H9 (cell line): ENCODE measurements around the gene TVP23B. TPM values are rescaled to one million over a fixed set of nuclear protein-coding genes. Genes with fewer than 3 reads are reported as not detected.

ENCODE experiments used
- DNase-seq: peaks from one replicate; pipeline ENCODE4 v3.0.0-alpha.2; 2017
- H2AFZ ChIP-seq: one replicate; pipeline ENCODE4 v1.6.1; 2013; ENCODE audit warnings: mild to moderate bottlenecking, low read length, control low read depth, moderate library complexity
- H2AK5ac ChIP-seq: 2 replicates; pipeline ENCODE4 v1.6.1; 2013; ENCODE audit warnings: low read length, control low read depth, mixed read lengths; ENCODE audit not compliant: insufficient read length
- H2BK120ac ChIP-seq: one replicate; pipeline ENCODE4 v1.6.1; 2013; ENCODE audit warnings: low read depth, mild to moderate bottlenecking, low read length, control low read depth, inconsistent platforms; ENCODE audit not compliant: poor library complexity, severe bottlenecking
- H2BK12ac ChIP-seq: 2 replicates; pipeline ENCODE4 v1.6.1; 2013; ENCODE audit warnings: low read length, control low read depth, mixed read lengths, low read depth; ENCODE audit not compliant: insufficient read length
- H2BK15ac ChIP-seq: 2 replicates; pipeline ENCODE4 v1.6.1; 2013; ENCODE audit warnings: low read depth, low read length, control low read depth
- H2BK20ac ChIP-seq: one replicate; pipeline ENCODE4 v1.6.1; 2013; ENCODE audit warnings: low read depth, mild to moderate bottlenecking, low read length, control low read depth, inconsistent platforms; ENCODE audit not compliant: poor library complexity, severe bottlenecking
- H2BK5ac ChIP-seq: 2 replicates; pipeline ENCODE4 v1.6.1; 2013; ENCODE audit warnings: low read length, control low read depth, mixed read lengths; ENCODE audit not compliant: insufficient read length
- H3K14ac ChIP-seq: 2 replicates; pipeline ENCODE4 v1.6.1; 2013; ENCODE audit warnings: low read length, control low read depth; ENCODE audit not compliant: insufficient read depth
- H3K18ac ChIP-seq: 2 replicates; pipeline ENCODE4 v1.6.1; 2013; ENCODE audit warnings: low read depth, mild to moderate bottlenecking, mixed read lengths, low read length, control low read depth; ENCODE audit not compliant: insufficient read length
- H3K23ac ChIP-seq: 2 replicates; pipeline ENCODE4 v1.6.1; 2013; ENCODE audit warnings: low read length, control low read depth, mixed read lengths, low read depth; ENCODE audit not compliant: insufficient read length
- H3K23me2 ChIP-seq: 2 replicates; pipeline ENCODE4 v1.6.1; 2013; ENCODE audit warnings: low read depth, mild to moderate bottlenecking, mixed read lengths, low read length, control low read depth; ENCODE audit not compliant: insufficient read length, poor library complexity, severe bottlenecking
- H3K27ac ChIP-seq: 2 replicates; pipeline ENCODE4 v1.5.1; 2013; ENCODE audit warnings: low read length, control low read depth, mixed read lengths, low read depth; ENCODE audit not compliant: insufficient read length
- H3K27me3 ChIP-seq: 2 replicates; pipeline ENCODE4 v1.6.1; 2013; ENCODE audit warnings: low read length, control low read depth, inconsistent platforms; ENCODE audit not compliant: insufficient read depth
- H3K4ac ChIP-seq: 2 replicates; pipeline ENCODE4 v1.6.1; 2013; ENCODE audit warnings: low read depth, mild to moderate bottlenecking, control low read depth, inconsistent platforms, low read length, moderate library complexity
- H3K4me1 ChIP-seq: 2 replicates; pipeline ENCODE4 v1.6.1; 2013; ENCODE audit warnings: low read length, control low read depth, inconsistent platforms; ENCODE audit not compliant: insufficient read depth
- H3K4me2 ChIP-seq: 2 replicates; pipeline ENCODE4 v1.6.1; 2013; ENCODE audit warnings: low read length, control low read depth, mixed read lengths; ENCODE audit not compliant: insufficient read length, insufficient read depth
- H3K56ac ChIP-seq: 2 replicates; pipeline ENCODE4 v1.6.1; 2013; ENCODE audit warnings: low read depth, mild to moderate bottlenecking, mixed read lengths, low read length, control low read depth; ENCODE audit not compliant: insufficient read length
- H3K79me1 ChIP-seq: 2 replicates; pipeline ENCODE4 v1.6.1; 2013; ENCODE audit warnings: low read depth, mild to moderate bottlenecking, moderate library complexity, low read length, control low read depth, inconsistent platforms; ENCODE audit not compliant: insufficient read depth, poor library complexity, severe bottlenecking
- H3K79me2 ChIP-seq: 2 replicates; pipeline ENCODE4 v1.6.1; 2013; ENCODE audit warnings: low read length, control low read depth, inconsistent platforms; ENCODE audit not compliant: insufficient read depth
- H3K9ac ChIP-seq: 2 replicates; pipeline ENCODE4 v1.6.1; 2013; ENCODE audit warnings: low read length, control low read depth, mixed read lengths; ENCODE audit not compliant: insufficient read length; ENCODE audit errors: extremely low read depth
- H3K9me3 ChIP-seq: one replicate; pipeline ENCODE4 v1.6.1; 2013; ENCODE audit warnings: low read depth, low read length, inconsistent platforms; ENCODE audit not compliant: control insufficient read depth
- H3T11ph ChIP-seq: one replicate; pipeline ENCODE4 v1.6.1; 2013; ENCODE audit warnings: mild to moderate bottlenecking, low read length, control low read depth, inconsistent platforms
- H4K20me1 ChIP-seq: one replicate; pipeline ENCODE4 v1.6.1; 2013; ENCODE audit not compliant: control insufficient read depth, insufficient read length, insufficient read depth
- H4K5ac ChIP-seq: 2 replicates; pipeline ENCODE4 v1.6.1; 2013; ENCODE audit warnings: low read depth, mild to moderate bottlenecking, mixed read lengths, low read length, control low read depth; ENCODE audit not compliant: insufficient read length
- H4K8ac ChIP-seq: replicated peaks from 2 replicates; pipeline ENCODE4 v1.6.1; 2013; ENCODE audit warnings: low read length, control low read depth, mixed read lengths, low read depth; ENCODE audit not compliant: insufficient read length
- H4K91ac ChIP-seq: 2 replicates; pipeline ENCODE4 v1.6.1; 2013; ENCODE audit warnings: low read depth, mild to moderate bottlenecking, moderate library complexity, mixed read lengths, low read length, control low read depth; ENCODE audit not compliant: insufficient read length
- H3K27ac Mint-ChIP-seq, 3 experiments: 2 replicates in 2 of 3; 3 replicates in 1 of 3; pipeline ENCODE4 v1.8.0; 2020 to 2021; ENCODE audit warnings: mixed read lengths in 3 of 3, mild to moderate bottlenecking in 1 of 3, moderate library complexity in 1 of 3
- H3K27me3 Mint-ChIP-seq: 2 replicates; pipeline ENCODE4 v1.8.0; 2021; ENCODE audit warnings: low read depth, mild to moderate bottlenecking, moderate library complexity, mixed read lengths
- H3K36me3 Mint-ChIP-seq, 3 experiments: 2 replicates in 2 of 3; 3 replicates in 1 of 3; pipeline ENCODE4 v1.8.0; 2020 to 2021; ENCODE audit warnings: low read depth in 3 of 3, mixed read lengths in 3 of 3; ENCODE audit not compliant: insufficient read depth in 1 of 3
- H3K4me1 Mint-ChIP-seq, 2 experiments: 2 replicates each; pipeline ENCODE4 v1.8.0; 2020; ENCODE audit warnings: mixed read lengths in 2 of 2
- H3K4me3 Mint-ChIP-seq, 2 experiments: 2 replicates in 1 of 2; 3 replicates in 1 of 2; pipeline ENCODE4 v1.8.0; 2020 to 2021; ENCODE audit warnings: mild to moderate bottlenecking in 2 of 2, mixed read lengths in 2 of 2, moderate library complexity in 1 of 2
- H3K9me3 Mint-ChIP-seq, 2 experiments: 2 replicates in 1 of 2; 3 replicates in 1 of 2; pipeline ENCODE4 v1.8.0; 2020; ENCODE audit warnings: mild to moderate bottlenecking in 2 of 2, mixed read lengths in 2 of 2, moderate library complexity in 1 of 2
- WGBS: extraction: QIAGEN DNeasy Blood & Tissue Kit; methylation state at CpG from one replicate; pipeline ENCODE4 v1.1.7; 2013; ENCODE audit warnings: missing lambda C conversion rate, low lambda C conversion rate, mixed read lengths; ENCODE audit not compliant: insufficient read length; ENCODE audit errors: extremely low coverage; 5-methylcytosine and 5-hydroxymethylcytosine counted together
- total RNA-seq: library from RNA; stranded (reverse); gene quantifications from 2 replicates; pipeline ENCODE4 v1.2.1, GENCODE V29; 2021
- TF ChIP-seq, protein P1 (sequence below): fragments of 200-600 bp; sonication (generic); conservative IDR thresholded peaks from 3 replicates; pipeline ENCODE4 v1.8.0; 2021; ENCODE audit warnings: antibody characterized with exemption, mild to moderate bottlenecking

The TVP23B gene
- total RNA-seq, 1 experiment from 2014 or later: 20.5 TPM

DNA sequence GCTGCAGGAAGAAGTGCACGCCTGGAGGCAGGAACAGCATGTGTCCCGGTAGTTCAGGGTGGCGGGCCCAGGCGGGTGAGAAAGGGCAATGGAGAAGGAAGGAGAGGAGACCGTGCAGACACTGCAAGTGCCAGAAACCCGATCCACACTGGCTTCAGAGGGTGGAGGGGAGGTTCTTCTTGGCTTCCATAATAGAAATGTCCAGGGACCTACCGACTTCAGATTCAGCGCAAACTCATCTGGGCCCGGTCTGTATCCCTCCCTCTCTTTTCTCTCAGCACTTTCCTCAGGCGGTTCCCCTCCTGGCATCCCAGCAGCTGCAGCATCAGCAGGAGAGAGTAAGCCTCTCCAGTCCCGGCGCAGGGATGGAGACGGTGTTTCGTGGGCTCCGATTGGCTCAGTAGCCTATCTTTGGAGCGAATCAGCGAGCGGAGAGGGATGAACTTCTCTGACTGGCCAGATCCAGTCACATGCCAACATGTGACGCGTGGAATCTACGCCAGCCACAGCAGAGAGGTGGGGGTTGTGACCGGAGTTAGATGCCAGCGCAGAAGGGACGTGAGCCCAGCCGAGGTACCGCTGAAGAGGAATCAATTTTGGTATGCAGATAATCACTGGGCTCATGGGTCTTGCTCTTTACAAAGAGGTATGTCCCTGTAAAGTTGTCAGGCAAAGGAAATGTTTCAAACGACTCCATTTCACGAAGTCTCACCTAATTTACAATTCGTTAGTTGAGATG is 75.0 kb downstream of the TVP23B start:
- no peak overlapping the region for H3K56ac ChIP-seq
- H2AFZ ChIP-seq: no peak overlapping the region
- H3K23ac ChIP-seq: no peak overlapping the region
- H3T11ph ChIP-seq: no peak overlapping the region
- WGBS: no CpG with 5 or more reads among the region's 29 CpGs
- no peak overlapping the region for H4K91ac ChIP-seq
- peaks cover 9% of the 10 kb centered on the region; the same call in 1 of the 2 replicates for H3K79me2 ChIP-seq
- H4K20me1 ChIP-seq: no peaks in the 10 kb centered on the region
- no peaks in the 10 kb centered on the region for H3K9me3 ChIP-seq
- H3K23me2 ChIP-seq: peaks cover 3% of the 10 kb centered on the region
- H3K4me2 ChIP-seq: peak overlapping the region; percentile 64
- H3K4me1 ChIP-seq: no peaks in the 10 kb centered on the region
- H4K8ac ChIP-seq: no peak overlapping the region
- no peak overlapping the region for H2AK5ac ChIP-seq
- peaks cover 6% of the 10 kb centered on the region for H3K79me1 ChIP-seq
- H3K27ac ChIP-seq: no peak overlapping the region
- Mint-ChIP-seq H3K4me3 (peak overlapping the region; percentile 95 to 99), H3K9me3 (no peaks in the 10 kb centered on the region), H3K36me3 (peaks cover 0 to 15% (median 3%) of the 10 kb centered on the region in 3 experiments; a peak in 1 of 7 replicates), H3K27me3 (peaks cover 3% of the 10 kb centered on the region; the same call in 1 of the 2 replicates), H3K4me1 (peaks cover 17 to 24% of the 10 kb centered on the region in 2 experiments), H3K27ac (peak overlapping the region; percentile 84 to 96 (median 85))
- H3K14ac ChIP-seq: peak overlapping the region; percentile 7; the same call in 1 of the 2 replicates
- DNase-seq: peak; percentile 99
- no peak overlapping the region for H2BK5ac ChIP-seq
- no peak overlapping the region for H3K18ac ChIP-seq
- no peak overlapping the region for H2BK120ac ChIP-seq
- TF ChIP-seq, protein P1, sequence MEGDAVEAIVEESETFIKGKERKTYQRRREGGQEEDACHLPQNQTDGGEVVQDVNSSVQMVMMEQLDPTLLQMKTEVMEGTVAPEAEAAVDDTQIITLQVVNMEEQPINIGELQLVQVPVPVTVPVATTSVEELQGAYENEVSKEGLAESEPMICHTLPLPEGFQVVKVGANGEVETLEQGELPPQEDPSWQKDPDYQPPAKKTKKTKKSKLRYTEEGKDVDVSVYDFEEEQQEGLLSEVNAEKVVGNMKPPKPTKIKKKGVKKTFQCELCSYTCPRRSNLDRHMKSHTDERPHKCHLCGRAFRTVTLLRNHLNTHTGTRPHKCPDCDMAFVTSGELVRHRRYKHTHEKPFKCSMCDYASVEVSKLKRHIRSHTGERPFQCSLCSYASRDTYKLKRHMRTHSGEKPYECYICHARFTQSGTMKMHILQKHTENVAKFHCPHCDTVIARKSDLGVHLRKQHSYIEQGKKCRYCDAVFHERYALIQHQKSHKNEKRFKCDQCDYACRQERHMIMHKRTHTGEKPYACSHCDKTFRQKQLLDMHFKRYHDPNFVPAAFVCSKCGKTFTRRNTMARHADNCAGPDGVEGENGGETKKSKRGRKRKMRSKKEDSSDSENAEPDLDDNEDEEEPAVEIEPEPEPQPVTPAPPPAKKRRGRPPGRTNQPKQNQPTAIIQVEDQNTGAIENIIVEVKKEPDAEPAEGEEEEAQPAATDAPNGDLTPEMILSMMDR: no peak
- H3K9ac ChIP-seq: peak overlapping the region; percentile 69
- H2BK12ac ChIP-seq: no peak overlapping the region
- H2BK15ac ChIP-seq: no peak overlapping the region
- H4K5ac ChIP-seq: no peak overlapping the region
- H3K27me3 ChIP-seq: no peaks in the 10 kb centered on the region
- H3K4ac ChIP-seq: no peak overlapping the region
- no peak overlapping the region for H2BK20ac ChIP-seq

Other genes with a start within 250 kb of the TVP23B start
- 0.24 and 0.61 TPM in 2 replicates for gene TBC1D28, start 136.8 kb upstream of the TVP23B start, total RNA-seq
- 18.6 and 18.7 TPM in 2 replicates for gene FOXO3B, start 98.9 kb upstream of the TVP23B start, total RNA-seq
- gene FBXW10, start 37.1 kb upstream of the TVP23B start, total RNA-seq: not detected in 2 replicates
- 58.0 and 59.7 TPM in 2 replicates for gene PRPSAP2, start 76.9 kb downstream of the TVP23B start, total RNA-seq
- not detected in 2 replicates for gene SLC5A10, start 171.0 kb downstream of the TVP23B start, total RNA-seq
- 38.7 and 40.5 TPM in 2 replicates for gene FAM83G, start 223.6 kb downstream of the TVP23B start, total RNA-seq